DOHH2 (cell line): ENCODE measurements around the gene REL.

Source experiments
- H3F3A ChIP-seq: fragments of 200-600 bp; sonication (generic), shearing (Covaris generic); 2 replicates; pipeline ENCODE4 v1.6.0; 2016; ENCODE audit warnings: antibody characterized with exemption, mild to moderate bottlenecking; ENCODE audit not compliant: control insufficient read depth, insufficient read depth
- H3K27ac ChIP-seq: fragments of 200-600 bp; sonication (generic); 2 replicates; pipeline ENCODE4 v1.5.1; 2014; ENCODE audit warnings: low read depth, mild to moderate bottlenecking, low read length, moderate library complexity
- H3K27me3 ChIP-seq: fragments of 200-600 bp; sonication (generic); 2 replicates; pipeline ENCODE4 v1.6.1; 2014; ENCODE audit warnings: mild to moderate bottlenecking, low read length, mixed read lengths; ENCODE audit not compliant: control insufficient read depth
- H3K36me3 ChIP-seq: fragments of 200-600 bp; sonication (generic); 2 replicates; pipeline ENCODE4 v1.6.1; 2014; ENCODE audit warnings: mild to moderate bottlenecking, low read length, moderate library complexity, mixed read lengths; ENCODE audit not compliant: control insufficient read depth
- H3K4me1 ChIP-seq: fragments of 200-600 bp; sonication (generic); 2 replicates; pipeline ENCODE4 v1.6.1; 2014; ENCODE audit warnings: mild to moderate bottlenecking, low read length, mixed read lengths; ENCODE audit not compliant: control insufficient read depth
- H3K4me2 ChIP-seq: fragments of 200-600 bp; sonication (generic); 2 replicates; pipeline ENCODE4 v1.6.0; 2014; ENCODE audit warnings: mild to moderate bottlenecking, low read length, moderate library complexity
- H3K4me3 ChIP-seq: fragments of 200-600 bp; sonication (generic); 2 replicates; pipeline ENCODE4 v1.5.1; 2014; ENCODE audit warnings: mild to moderate bottlenecking, low read length, mixed read lengths
- H3K79me2 ChIP-seq: fragments of 200-600 bp; sonication (generic); 2 replicates; pipeline ENCODE4 v1.6.1; 2014; ENCODE audit warnings: mild to moderate bottlenecking, low read length, mixed read lengths; ENCODE audit not compliant: control insufficient read depth
- H3K9me2 ChIP-seq: fragments of 200-600 bp; sonication (generic); replicated peaks from 2 replicates; pipeline ENCODE4 v1.6.1; 2014; ENCODE audit warnings: mild to moderate bottlenecking, low read length, mixed read lengths; ENCODE audit not compliant: control insufficient read depth
- H3K9me3 ChIP-seq: fragments of 200-600 bp; sonication (generic); 2 replicates; pipeline ENCODE4 v1.6.1; 2014; ENCODE audit warnings: antibody characterized with exemption, low read length, mixed read lengths; ENCODE audit not compliant: control insufficient read depth, insufficient read depth
- H4K20me1 ChIP-seq: fragments of 200-600 bp; sonication (generic); 2 replicates; pipeline ENCODE4 v1.6.0; 2014; ENCODE audit warnings: low read depth, mild to moderate bottlenecking, antibody characterized with exemption, low read length, moderate library complexity; ENCODE audit not compliant: control insufficient read depth, insufficient read depth
- CTCF ChIP-seq: fragments of 200-600 bp; sonication (generic); IDR thresholded peaks from one replicate; pipeline ENCODE4 v1.5.1; 2014; ENCODE audit warnings: antibody characterized with exemption, mild to moderate bottlenecking, low read depth, low read length; ENCODE audit not compliant: poor library complexity, severe bottlenecking
- EZH2phosphoT487 ChIP-seq: fragments of 200-600 bp; sonication (generic); IDR thresholded peaks from 2 replicates; pipeline ENCODE4 v1.6.1; 2017; ENCODE audit warnings: borderline replicate concordance, mild to moderate bottlenecking, antibody characterized with exemption, low read length, moderate library complexity, mixed read lengths

The REL gene

GRCh38 chr2:60838481-60838880, 42.9 kb upstream of the REL start:
- Histone ChIP-seq H3F3A (peaks cover 43% of the 10 kb centered on the region), H3K9me2 (no peaks in the 10 kb centered on the region), H3K4me1 (peaks cover 99% of the 10 kb centered on the region), H3K4me3 (peak overlapping the region; percentile 59), H3K4me2 (peak overlapping the region; percentile 74), H3K27ac (peak overlapping the region; percentile 95), H3K79me2 (peaks cover 8% of the 10 kb centered on the region), H3K9me3 (no peaks in the 10 kb centered on the region), H3K27me3 (no peaks in the 10 kb centered on the region), H3K36me3 (peaks cover 3% of the 10 kb centered on the region; the same call in 1 of the 2 replicates), H4K20me1 (no peaks in the 10 kb centered on the region)
- TF ChIP-seq CTCF (no peak), EZH2phosphoT487 (no peak)

GRCh38 chr2:60839126-60839813, 42.1 kb upstream of the REL start:
- Histone ChIP-seq H3K4me1 (peaks cover 99% of the 10 kb centered on the region), H3K79me2 (peaks cover 13% of the 10 kb centered on the region), H3K4me3 (peak overlapping the region; percentile 59), H3K27ac (peak overlapping the region; percentile 95), H3K9me3 (no peaks in the 10 kb centered on the region), H4K20me1 (no peaks in the 10 kb centered on the region), H3K27me3 (no peaks in the 10 kb centered on the region), H3K9me2 (no peaks in the 10 kb centered on the region), H3K36me3 (peaks cover 3% of the 10 kb centered on the region; the same call in 1 of the 2 replicates), H3K4me2 (peak overlapping the region; percentile 74), H3F3A (peaks cover 47% of the 10 kb centered on the region)
- TF ChIP-seq EZH2phosphoT487 (no peak), CTCF (peak; percentile 23)

GRCh38 chr2:60840880-60841279, 40.5 kb upstream of the REL start:
- H3K9me3 ChIP-seq: no peaks in the 10 kb centered on the region
- H3K4me1 ChIP-seq: peaks cover 99% of the 10 kb centered on the region
- H3K4me3 ChIP-seq: peak overlapping the region; percentile 61
- no peaks in the 10 kb centered on the region for H3K27me3 ChIP-seq
- H3F3A ChIP-seq: peaks cover 47% of the 10 kb centered on the region
- H3K79me2 ChIP-seq: peaks cover 13% of the 10 kb centered on the region
- peaks cover 3% of the 10 kb centered on the region; the same call in 1 of the 2 replicates for H3K36me3 ChIP-seq
- H3K27ac ChIP-seq: peak overlapping the region; percentile 95
- no peak for TF ChIP-seq CTCF
- TF ChIP-seq EZH2phosphoT487: no peak
- no peaks in the 10 kb centered on the region for H4K20me1 ChIP-seq
- H3K4me2 ChIP-seq: peak overlapping the region; percentile 74
- no peaks in the 10 kb centered on the region for H3K9me2 ChIP-seq
